Measurements from ENCODE around the gene ZNF467.

DNA sequence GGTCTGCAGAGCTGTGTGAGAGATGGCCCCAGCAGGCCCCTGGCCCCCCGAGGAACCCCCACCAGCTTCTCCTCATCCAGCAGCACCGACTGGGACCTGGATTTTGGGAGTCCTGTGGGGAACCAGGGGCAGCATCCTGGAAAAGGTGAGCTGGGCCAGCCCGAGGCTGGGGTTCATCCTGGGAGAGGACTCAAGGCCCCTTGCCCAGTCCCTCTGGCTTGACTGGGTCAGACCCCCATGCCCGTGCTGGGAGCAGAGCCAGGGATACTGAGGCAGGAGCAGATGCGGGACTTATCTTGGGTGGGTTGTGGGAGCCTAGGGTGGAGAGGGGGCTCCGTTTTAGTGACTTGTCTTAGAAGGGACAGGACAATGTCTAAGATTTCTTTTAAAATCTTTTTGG is 47.5 kb downstream of the ZNF467 start:
- TF ChIP-seq, protein P1, sequence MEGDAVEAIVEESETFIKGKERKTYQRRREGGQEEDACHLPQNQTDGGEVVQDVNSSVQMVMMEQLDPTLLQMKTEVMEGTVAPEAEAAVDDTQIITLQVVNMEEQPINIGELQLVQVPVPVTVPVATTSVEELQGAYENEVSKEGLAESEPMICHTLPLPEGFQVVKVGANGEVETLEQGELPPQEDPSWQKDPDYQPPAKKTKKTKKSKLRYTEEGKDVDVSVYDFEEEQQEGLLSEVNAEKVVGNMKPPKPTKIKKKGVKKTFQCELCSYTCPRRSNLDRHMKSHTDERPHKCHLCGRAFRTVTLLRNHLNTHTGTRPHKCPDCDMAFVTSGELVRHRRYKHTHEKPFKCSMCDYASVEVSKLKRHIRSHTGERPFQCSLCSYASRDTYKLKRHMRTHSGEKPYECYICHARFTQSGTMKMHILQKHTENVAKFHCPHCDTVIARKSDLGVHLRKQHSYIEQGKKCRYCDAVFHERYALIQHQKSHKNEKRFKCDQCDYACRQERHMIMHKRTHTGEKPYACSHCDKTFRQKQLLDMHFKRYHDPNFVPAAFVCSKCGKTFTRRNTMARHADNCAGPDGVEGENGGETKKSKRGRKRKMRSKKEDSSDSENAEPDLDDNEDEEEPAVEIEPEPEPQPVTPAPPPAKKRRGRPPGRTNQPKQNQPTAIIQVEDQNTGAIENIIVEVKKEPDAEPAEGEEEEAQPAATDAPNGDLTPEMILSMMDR (IDR thresholded peaks at IDR 0.05; ENCODE audit: low read depth, low read length): no peak
- no peak for TF ChIP-seq POLR2A (IDR thresholded peaks at IDR 0.05; ENCODE audit: extremely low read depth, insufficient read length)
- TF ChIP-seq, protein P2, sequence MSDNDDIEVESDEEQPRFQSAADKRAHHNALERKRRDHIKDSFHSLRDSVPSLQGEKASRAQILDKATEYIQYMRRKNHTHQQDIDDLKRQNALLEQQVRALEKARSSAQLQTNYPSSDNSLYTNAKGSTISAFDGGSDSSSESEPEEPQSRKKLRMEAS (IDR thresholded peaks at IDR 0.05; ENCODE audit: low read depth, low read length): no peak
